ENCODE data around the gene LAMA3.
A peak's percentile ranks its signal among the peaks of the same experiment; 100 is the strongest.

LAMA3 gene

GRCh38 chr18:23810396-23810795, 121.1 kb downstream of the LAMA3 start:
- no peaks in the 10 kb centered on the region for H3K4me1 ChIP-seq (ENCODE audit: control insufficient read depth in 2 of 2, insufficient read depth in 1 of 2, low read depth in 1 of 2, low read length in 2 of 2)
- H3K4me3 ChIP-seq (ENCODE audit: low read length in 2 of 2) = no peak overlapping the region
- no peaks in the 10 kb centered on the region for H3K79me1 ChIP-seq (ENCODE audit: low read depth, low read length)
- WGBS, 2 donors (ENCODE audit: extremely low coverage in 2 of 2, insufficient read length in 2 of 2, insufficient replicate concordance in 1 of 2) = no CpG with 5 or more reads among the region's 3 CpGs
- no peak overlapping the region for H3K23ac ChIP-seq (ENCODE audit: low read depth, low read length, poor library complexity)
- H3K9ac ChIP-seq (ENCODE audit: low read depth, low read length, poor library complexity) = no peak overlapping the region
- no peak overlapping the region for H2BK5ac ChIP-seq (ENCODE audit: low read length)
- H3K27me3 ChIP-seq (ENCODE audit: control insufficient read depth in 3 of 3, insufficient read depth in 3 of 3, low read depth in 1 of 3, low read length in 3 of 3) = peaks cover 0 to 12% (median 0%) of the 10 kb centered on the region in 3 experiments
- no peak overlapping the region for H2BK15ac ChIP-seq (ENCODE audit: low read length)
- no peaks in the 10 kb centered on the region for H3K36me3 ChIP-seq (replicated peaks in 1 of 2; ENCODE audit: control insufficient read depth in 2 of 2, insufficient read depth in 2 of 2, low read length in 2 of 2)
- no peak overlapping the region for H3K4me2 ChIP-seq (ENCODE audit: insufficient read depth, low read length, poor library complexity, severe bottlenecking)
- H4K91ac ChIP-seq (ENCODE audit: low read depth, low read length, poor library complexity) = no peak overlapping the region
- no peak overlapping the region for H2BK12ac ChIP-seq (ENCODE audit: low read length)
- H3K9me3 ChIP-seq (replicated peaks in 1 of 2; ENCODE audit: control insufficient read depth in 2 of 2, insufficient read depth in 1 of 2, low read depth in 1 of 2, low read length in 2 of 2) = no peaks in the 10 kb centered on the region
- no peak overlapping the region for H4K8ac ChIP-seq (ENCODE audit: low read depth, low read length)
- no peak for DNase-seq (ENCODE audit: low spot score)
- no peak overlapping the region for H3K14ac ChIP-seq (ENCODE audit: low read length)
- no peak overlapping the region for H2AK5ac ChIP-seq (ENCODE audit: low read depth, low read length)
- no peak overlapping the region for H3K27ac ChIP-seq (replicated peaks; ENCODE audit: low read length)
- H3K18ac ChIP-seq (ENCODE audit: low read length) = no peak overlapping the region
- no peak overlapping the region for H2AFZ ChIP-seq (ENCODE audit: low read length)
- H2BK120ac ChIP-seq (ENCODE audit: low read depth, low read length) = no peak overlapping the region
- no peak overlapping the region for H3K4ac ChIP-seq (ENCODE audit: low read length)

DNA sequence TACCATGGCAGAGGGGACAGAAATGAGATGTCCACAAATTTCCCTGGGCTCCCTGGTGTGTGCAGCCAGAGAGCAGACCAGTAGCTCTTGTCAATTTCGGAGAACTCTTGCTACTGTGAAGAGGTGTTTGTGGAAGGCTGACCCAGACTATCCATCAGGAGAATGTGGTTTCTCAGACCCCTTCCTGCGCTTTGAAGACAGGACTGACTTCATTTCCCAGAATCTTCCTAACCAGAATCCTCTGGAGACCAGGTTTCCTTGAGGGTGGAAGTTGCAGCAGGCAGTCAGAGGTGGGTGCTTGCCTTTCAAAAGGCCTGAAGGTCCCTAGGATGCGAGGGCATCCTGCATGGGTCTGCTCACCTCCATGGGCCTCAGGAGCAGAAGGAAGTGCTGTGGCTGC, 121.9 kb downstream of the LAMA3 start:
- Histone ChIP-seq H3K23ac (ENCODE audit: low read depth, low read length, poor library complexity) (no peak overlapping the region), H2AFZ (ENCODE audit: low read length) (no peak overlapping the region), H3K9me3 (replicated peaks in 1 of 2; ENCODE audit: control insufficient read depth in 2 of 2, insufficient read depth in 1 of 2, low read depth in 1 of 2, low read length in 2 of 2) (no peaks in the 10 kb centered on the region), H3K4me2 (ENCODE audit: insufficient read depth, low read length, poor library complexity, severe bottlenecking) (no peak overlapping the region), H3K36me3 (replicated peaks in 1 of 2; ENCODE audit: control insufficient read depth in 2 of 2, insufficient read depth in 2 of 2, low read length in 2 of 2) (no peaks in the 10 kb centered on the region), H3K27me3 (ENCODE audit: control insufficient read depth in 3 of 3, insufficient read depth in 3 of 3, low read depth in 1 of 3, low read length in 3 of 3) (peaks cover 0 to 15% (median 0%) of the 10 kb centered on the region in 3 experiments), H3K4me1 (ENCODE audit: control insufficient read depth in 2 of 2, insufficient read depth in 1 of 2, low read depth in 1 of 2, low read length in 2 of 2) (no peaks in the 10 kb centered on the region), H3K27ac (replicated peaks; ENCODE audit: low read length) (no peak overlapping the region), H4K91ac (ENCODE audit: low read depth, low read length, poor library complexity) (no peak overlapping the region), H3K4ac (ENCODE audit: low read length) (no peak overlapping the region), H2BK5ac (ENCODE audit: low read length) (no peak overlapping the region), H3K9ac (ENCODE audit: low read depth, low read length, poor library complexity) (no peak overlapping the region), H3K14ac (ENCODE audit: low read length) (no peak overlapping the region), H3K18ac (ENCODE audit: low read length) (peak overlapping the region; percentile 67), H4K8ac (ENCODE audit: low read depth, low read length) (no peak overlapping the region), H2BK120ac (ENCODE audit: low read depth, low read length) (no peak overlapping the region), H3K79me1 (ENCODE audit: low read depth, low read length) (no peaks in the 10 kb centered on the region), H3K4me3 (ENCODE audit: low read length in 2 of 2) (no peak overlapping the region), H2BK15ac (ENCODE audit: low read length) (no peak overlapping the region), H2AK5ac (ENCODE audit: low read depth, low read length) (no peak overlapping the region), H2BK12ac (ENCODE audit: low read length) (no peak overlapping the region)
- DNase-seq (ENCODE audit: low spot score) = no peak
- WGBS, 2 donors (ENCODE audit: extremely low coverage in 2 of 2, insufficient read length in 2 of 2, insufficient replicate concordance in 1 of 2) = no CpG with 5 or more reads among the region's 3 CpGs

- Histone ChIP-seq H3K9me3 (replicated peaks in 1 of 2; ENCODE audit: control insufficient read depth in 2 of 2, insufficient read depth in 1 of 2, low read depth in 1 of 2, low read length in 2 of 2) (no peaks in the 10 kb centered on the region), H2AK5ac (ENCODE audit: low read depth, low read length) (no peak overlapping the region), H2BK15ac (ENCODE audit: low read length) (no peak overlapping the region), H2BK120ac (ENCODE audit: low read depth, low read length) (no peak overlapping the region), H2BK5ac (ENCODE audit: low read length) (no peak overlapping the region), H3K4me2 (ENCODE audit: insufficient read depth, low read length, poor library complexity, severe bottlenecking) (no peak overlapping the region), H3K27ac (replicated peaks; ENCODE audit: low read length) (no peak overlapping the region), H3K4me3 (ENCODE audit: low read length in 2 of 2) (no peak overlapping the region), H3K9ac (ENCODE audit: low read depth, low read length, poor library complexity) (no peak overlapping the region), H2AFZ (ENCODE audit: low read length) (no peak overlapping the region), H3K79me1 (ENCODE audit: low read depth, low read length) (no peaks in the 10 kb centered on the region), H3K36me3 (replicated peaks in 1 of 2; ENCODE audit: control insufficient read depth in 2 of 2, insufficient read depth in 2 of 2, low read length in 2 of 2) (no peaks in the 10 kb centered on the region), H3K18ac (ENCODE audit: low read length) (no peak overlapping the region), H3K27me3 (ENCODE audit: control insufficient read depth in 3 of 3, insufficient read depth in 3 of 3, low read depth in 1 of 3, low read length in 3 of 3) (peaks cover 0 to 15% (median 0%) of the 10 kb centered on the region in 3 experiments), H3K4ac (ENCODE audit: low read length) (no peak overlapping the region), H4K91ac (ENCODE audit: low read depth, low read length, poor library complexity) (no peak overlapping the region), H3K4me1 (ENCODE audit: control insufficient read depth in 2 of 2, insufficient read depth in 1 of 2, low read depth in 1 of 2, low read length in 2 of 2) (no peaks in the 10 kb centered on the region), H3K23ac (ENCODE audit: low read depth, low read length, poor library complexity) (no peak overlapping the region), H2BK12ac (ENCODE audit: low read length) (no peak overlapping the region), H3K14ac (ENCODE audit: low read length) (no peak overlapping the region), H4K8ac (ENCODE audit: low read depth, low read length) (no peak overlapping the region)
- peak; percentile 8 for DNase-seq (ENCODE audit: low spot score)
- WGBS, 2 donors (ENCODE audit: extremely low coverage in 2 of 2, insufficient read length in 2 of 2, insufficient replicate concordance in 1 of 2) = no CpG with 5 or more reads among the region's 4 CpGs
Observed at GRCh38 chr18:23812546-23813440, 123.5 kb downstream of the LAMA3 start.

- H3K4me3 ChIP-seq (ENCODE audit: low read length in 2 of 2) = no peak overlapping the region
- no peak overlapping the region for H2BK15ac ChIP-seq (ENCODE audit: low read length)
- H3K4me2 ChIP-seq (ENCODE audit: insufficient read depth, low read length, poor library complexity, severe bottlenecking) = no peak overlapping the region
- H3K79me1 ChIP-seq (ENCODE audit: low read depth, low read length) = no peaks in the 10 kb centered on the region
- no peaks in the 10 kb centered on the region for H3K4me1 ChIP-seq (ENCODE audit: control insufficient read depth in 2 of 2, insufficient read depth in 1 of 2, low read depth in 1 of 2, low read length in 2 of 2)
- no peak for DNase-seq (ENCODE audit: low spot score)
- no peak overlapping the region for H3K4ac ChIP-seq (ENCODE audit: low read length)
- H4K91ac ChIP-seq (ENCODE audit: low read depth, low read length, poor library complexity) = no peak overlapping the region
- no peak overlapping the region for H2BK12ac ChIP-seq (ENCODE audit: low read length)
- no peaks in the 10 kb centered on the region for H3K36me3 ChIP-seq (replicated peaks in 1 of 2; ENCODE audit: control insufficient read depth in 2 of 2, insufficient read depth in 2 of 2, low read length in 2 of 2)
- no CpG with 5 or more reads among the region's 7 CpGs for WGBS, 2 donors (ENCODE audit: extremely low coverage in 2 of 2, insufficient read length in 2 of 2, insufficient replicate concordance in 1 of 2)
- H3K14ac ChIP-seq (ENCODE audit: low read length) = no peak overlapping the region
- no peak overlapping the region for H3K23ac ChIP-seq (ENCODE audit: low read depth, low read length, poor library complexity)
- no peak overlapping the region for H2AFZ ChIP-seq (ENCODE audit: low read length)
- no peak overlapping the region for H4K8ac ChIP-seq (ENCODE audit: low read depth, low read length)
- H3K27me3 ChIP-seq (ENCODE audit: control insufficient read depth in 3 of 3, insufficient read depth in 3 of 3, low read depth in 1 of 3, low read length in 3 of 3) = peaks cover 0 to 15% (median 0%) of the 10 kb centered on the region in 3 experiments
- H3K9me3 ChIP-seq (replicated peaks in 1 of 2; ENCODE audit: control insufficient read depth in 2 of 2, insufficient read depth in 1 of 2, low read depth in 1 of 2, low read length in 2 of 2) = no peaks in the 10 kb centered on the region
- H3K18ac ChIP-seq (ENCODE audit: low read length) = peak overlapping the region; percentile 46
- H3K27ac ChIP-seq (replicated peaks; ENCODE audit: low read length) = no peak overlapping the region
- H2BK5ac ChIP-seq (ENCODE audit: low read length) = no peak overlapping the region
- H2AK5ac ChIP-seq (ENCODE audit: low read depth, low read length) = no peak overlapping the region
- H2BK120ac ChIP-seq (ENCODE audit: low read depth, low read length) = no peak overlapping the region
- H3K9ac ChIP-seq (ENCODE audit: low read depth, low read length, poor library complexity) = no peak overlapping the region
Observed at GRCh38 chr18:23814991-23815614, 125.8 kb downstream of the LAMA3 start.

Measured in neuronal stem cell (in vitro differentiated cells).